Liver (tissue), 9 donors: ENCODE measurements around the gene ZC3H8. TPM values are rescaled to one million over a fixed set of nuclear protein-coding genes. Genes with fewer than 3 reads are reported as not detected.

Experiments used
- DNase-seq: peaks from one replicate; pipeline ENCODE4 v3.0.0-alpha.2; 2017; ENCODE audit warnings: low spot score
- H3K27ac ChIP-seq, 2 donors: one replicate each; pipeline ENCODE4 v1.7.0; 2013; ENCODE audit warnings: inconsistent platforms in 2 of 2, low read length in 2 of 2, control low read depth in 1 of 2, low read depth in 1 of 2, mild to moderate bottlenecking in 1 of 2
- H3K27me3 ChIP-seq, 4 donors: one replicate each; pipeline versions ENCODE4 v1.6.1 to v1.7.0; 2013; ENCODE audit warnings: low read length in 3 of 4, inconsistent platforms in 1 of 4, mild to moderate bottlenecking in 1 of 4, moderate library complexity in 1 of 4; ENCODE audit not compliant: control insufficient read depth in 4 of 4, insufficient read depth in 4 of 4
- H3K36me3 ChIP-seq, 4 donors: one replicate each; pipeline versions ENCODE4 v1.6.1 to v1.7.0; 2013; ENCODE audit warnings: low read length in 3 of 4, mild to moderate bottlenecking in 3 of 4, low read depth in 1 of 4, moderate library complexity in 1 of 4; ENCODE audit not compliant: control insufficient read depth in 4 of 4, insufficient read depth in 3 of 4
- H3K4me1 ChIP-seq, 4 donors: one replicate each; pipeline versions ENCODE4 v1.6.1 to v1.7.0; 2013; ENCODE audit warnings: low read length in 3 of 4, mild to moderate bottlenecking in 3 of 4, moderate library complexity in 1 of 4; ENCODE audit not compliant: control insufficient read depth in 4 of 4, insufficient read depth in 4 of 4
- H3K4me3 ChIP-seq, 3 donors: one replicate each; pipeline versions ENCODE4 v1.6.1 to v1.7.0; 2013; ENCODE audit warnings: low read length in 3 of 3, control low read depth in 1 of 3, low read depth in 1 of 3, mild to moderate bottlenecking in 1 of 3
- H3K9ac ChIP-seq, 2 donors: one replicate each; pipeline ENCODE4 v1.7.0; 2013; ENCODE audit warnings: low read length in 2 of 2, mild to moderate bottlenecking in 2 of 2, moderate library complexity in 2 of 2, control low read depth in 1 of 2, low read depth in 1 of 2
- H3K9me3 ChIP-seq, 4 donors: one replicate each; pipeline versions ENCODE4 v1.6.1 to v1.7.0; 2013; ENCODE audit warnings: low read length in 3 of 4; ENCODE audit not compliant: control insufficient read depth in 4 of 4
- EGR1 ChIP-seq, 2 donors: IDR thresholded peaks; 2 replicates each; pipeline ENCODE4 v1.6.1; 2016 to 2018; ENCODE audit warnings: antibody characterized with exemption in 2 of 2, low read depth in 2 of 2
- FOXA1 ChIP-seq: IDR thresholded peaks from 2 replicates; pipeline ENCODE4 v1.6.1; 2016; ENCODE audit warnings: antibody characterized with exemption
- FOXA2 ChIP-seq: IDR thresholded peaks from 2 replicates; pipeline ENCODE4 v1.6.1; 2016; ENCODE audit warnings: antibody characterized with exemption
- GABPA ChIP-seq, 2 donors: IDR thresholded peaks in 1 of 2; conservative IDR thresholded peaks in 1 of 2; 2 replicates each; pipeline ENCODE4 v1.6.1; 2016; ENCODE audit warnings: antibody characterized with exemption in 2 of 2, mild to moderate bottlenecking in 1 of 2, moderate library complexity in 1 of 2
- HNF4A ChIP-seq, 2 donors: conservative IDR thresholded peaks; 2 replicates each; pipeline ENCODE4 v1.6.1; 2016; ENCODE audit warnings: antibody characterized with exemption in 2 of 2, mild to moderate bottlenecking in 2 of 2
- HNF4G ChIP-seq: IDR thresholded peaks from 2 replicates; pipeline ENCODE4 v1.6.1; 2016; ENCODE audit warnings: antibody characterized with exemption
- JUND ChIP-seq, 2 donors: IDR thresholded peaks; 2 replicates each; pipeline ENCODE4 v1.6.1; 2016; ENCODE audit warnings: antibody characterized with exemption in 2 of 2
- MAX ChIP-seq: IDR thresholded peaks from 2 replicates; pipeline ENCODE4 v1.6.1; 2016; ENCODE audit warnings: antibody characterized with exemption
- NR2F2 ChIP-seq: IDR thresholded peaks from 2 replicates; pipeline ENCODE4 v1.6.1; 2016; ENCODE audit warnings: antibody characterized with exemption
- RXRA ChIP-seq, 2 donors: IDR thresholded peaks; 2 replicates each; pipeline ENCODE4 v1.6.1; 2017 to 2018; ENCODE audit warnings: antibody characterized with exemption in 2 of 2, mild to moderate bottlenecking in 1 of 2
- SP1 ChIP-seq: IDR thresholded peaks from 2 replicates; pipeline ENCODE4 v1.6.1; 2018; ENCODE audit warnings: antibody characterized with exemption, mild to moderate bottlenecking
- TAF1 ChIP-seq: conservative IDR thresholded peaks from 2 replicates; pipeline ENCODE4 v1.6.1; 2016; ENCODE audit warnings: antibody characterized with exemption, mild to moderate bottlenecking
- WGBS: extraction: QIAGEN DNeasy Blood & Tissue Kit; methylation state at CpG from one replicate; pipeline ENCODE4 v1.1.7; 2013; 5-methylcytosine and 5-hydroxymethylcytosine counted together
- polyA plus RNA-seq, 2 donors: library from polyadenylated mRNA; stranded (reverse) in 1 of 2; unstranded in 1 of 2; fragments of 200-250 nt in 1 of 2; fragments of >200 nt in 1 of 2; fragmentation: Nextera tagmentation in 1 of 2; extraction: Ambion mirVana in 1 of 2; gene quantifications; one replicate each; pipeline versions ENCODE4 v1.2.1 to v1.2.3, GENCODE V29; 2013 to 2015
- total RNA-seq, 2 donors: library from RNA; depleted of rRNA; stranded (reverse); fragments of >200 nt; gene quantifications; one replicate each; pipeline ENCODE4 v1.2.3, GENCODE V29; 2014
- TF ChIP-seq, protein P1 (sequence below): fragments of 150-350 bp; IDR thresholded peaks from 2 replicates; pipeline ENCODE4 v1.5.1; 2017; ENCODE audit warnings: improper control_type of control experiment, low read depth, low read length; ENCODE audit not compliant: missing input control
- TF ChIP-seq, protein P2 (sequence below): IDR thresholded peaks from 2 replicates; pipeline ENCODE4 v1.6.1; 2016; ENCODE audit warnings: antibody characterized with exemption
- TF ChIP-seq, protein P3 (sequence below): IDR thresholded peaks from 2 replicates; pipeline ENCODE4 v1.6.1; 2016; ENCODE audit warnings: antibody characterized with exemption, mild to moderate bottlenecking
- donor health status: healthy.
- donor health status: healthy.
- donor health status: healthy.
- donor health status: healthy.
- donor health status: healthy.

The ZC3H8 gene
- total and polyA plus RNA-seq, 4 donors, result 2.4 to 8.9 (median 6.5) TPM

DNA sequence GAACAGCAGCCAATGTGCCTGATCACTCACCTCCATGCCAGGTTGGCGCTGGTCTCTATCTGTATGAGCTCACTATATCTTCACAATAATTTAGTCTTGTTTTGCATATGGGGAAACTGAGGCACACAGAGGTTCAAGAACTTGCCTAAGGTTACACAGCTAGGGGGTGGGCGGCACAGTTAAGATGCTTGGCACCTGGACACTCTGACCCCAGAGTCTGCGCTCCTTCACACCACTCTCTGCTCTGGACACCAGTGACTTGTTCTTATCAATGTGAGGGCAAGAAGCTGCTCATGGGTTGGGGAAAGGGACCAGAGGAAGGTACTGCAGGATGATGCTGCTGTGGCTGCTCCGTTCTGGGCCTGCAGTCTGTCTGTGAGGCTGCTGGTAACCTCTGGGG is 89.5 kb downstream of the ZC3H8 start:
- H3K27ac ChIP-seq, result no peak overlapping the region
- no peak overlapping the region for H3K4me3 ChIP-seq
- H3K27me3 ChIP-seq, result no peaks in the 10 kb centered on the region
- H3K9me3 ChIP-seq, result no peaks in the 10 kb centered on the region
- no peak for DNase-seq
- no peaks in the 10 kb centered on the region for H3K36me3 ChIP-seq
- 94% methylated on average over 4 of the region's 4 CpGs for WGBS
- peaks cover 0 to 4% (median 2%) of the 10 kb centered on the region in 4 donors for H3K4me1 ChIP-seq
- TF ChIP-seq JUND (IDR thresholded peaks at IDR 0.05), result no peak
- TF ChIP-seq HNF4G, result no peak
- no peak for TF ChIP-seq TAF1
- no peak overlapping the region for H3K9ac ChIP-seq

DNA sequence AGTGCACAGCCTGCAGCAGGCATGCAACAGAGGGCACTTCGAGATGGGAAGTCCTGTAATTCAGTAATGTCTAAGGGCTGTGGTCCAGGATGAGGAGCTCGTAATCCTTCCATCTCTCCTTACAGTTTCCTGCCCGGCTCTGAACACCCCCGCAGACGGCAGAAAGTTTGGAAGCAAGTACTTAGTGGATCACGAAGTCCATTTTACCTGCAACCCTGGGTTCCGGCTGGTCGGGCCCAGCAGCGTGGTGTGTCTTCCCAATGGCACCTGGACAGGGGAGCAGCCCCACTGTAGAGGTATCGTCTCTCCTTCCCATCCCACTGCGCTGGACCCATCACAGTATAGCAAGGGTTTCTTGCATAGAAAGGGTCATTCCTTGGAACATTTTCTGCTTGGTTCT is 90.0 kb downstream of the ZC3H8 start:
- TF ChIP-seq HNF4A (conservative IDR thresholded peaks at IDR 0.05) (no peak), RXRA (IDR thresholded peaks at IDR 0.05) (no peak), FOXA2 (no peak), NR2F2 (no peak), SP1 (no peak), JUND (IDR thresholded peaks at IDR 0.05) (no peak), MAX (no peak), GABPA (IDR thresholded peaks at IDR 0.05 in 1 of 2, conservative IDR thresholded peaks at IDR 0.05 in 1 of 2) (no peak), HNF4G (no peak), TAF1 (no peak), FOXA1 (no peak), EGR1 (IDR thresholded peaks at IDR 0.05; ENCODE audit: low read depth in 2 of 2) (no peak)
- TF ChIP-seq, protein P1, sequence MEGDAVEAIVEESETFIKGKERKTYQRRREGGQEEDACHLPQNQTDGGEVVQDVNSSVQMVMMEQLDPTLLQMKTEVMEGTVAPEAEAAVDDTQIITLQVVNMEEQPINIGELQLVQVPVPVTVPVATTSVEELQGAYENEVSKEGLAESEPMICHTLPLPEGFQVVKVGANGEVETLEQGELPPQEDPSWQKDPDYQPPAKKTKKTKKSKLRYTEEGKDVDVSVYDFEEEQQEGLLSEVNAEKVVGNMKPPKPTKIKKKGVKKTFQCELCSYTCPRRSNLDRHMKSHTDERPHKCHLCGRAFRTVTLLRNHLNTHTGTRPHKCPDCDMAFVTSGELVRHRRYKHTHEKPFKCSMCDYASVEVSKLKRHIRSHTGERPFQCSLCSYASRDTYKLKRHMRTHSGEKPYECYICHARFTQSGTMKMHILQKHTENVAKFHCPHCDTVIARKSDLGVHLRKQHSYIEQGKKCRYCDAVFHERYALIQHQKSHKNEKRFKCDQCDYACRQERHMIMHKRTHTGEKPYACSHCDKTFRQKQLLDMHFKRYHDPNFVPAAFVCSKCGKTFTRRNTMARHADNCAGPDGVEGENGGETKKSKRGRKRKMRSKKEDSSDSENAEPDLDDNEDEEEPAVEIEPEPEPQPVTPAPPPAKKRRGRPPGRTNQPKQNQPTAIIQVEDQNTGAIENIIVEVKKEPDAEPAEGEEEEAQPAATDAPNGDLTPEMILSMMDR, result no peak
- TF ChIP-seq, protein P2, sequence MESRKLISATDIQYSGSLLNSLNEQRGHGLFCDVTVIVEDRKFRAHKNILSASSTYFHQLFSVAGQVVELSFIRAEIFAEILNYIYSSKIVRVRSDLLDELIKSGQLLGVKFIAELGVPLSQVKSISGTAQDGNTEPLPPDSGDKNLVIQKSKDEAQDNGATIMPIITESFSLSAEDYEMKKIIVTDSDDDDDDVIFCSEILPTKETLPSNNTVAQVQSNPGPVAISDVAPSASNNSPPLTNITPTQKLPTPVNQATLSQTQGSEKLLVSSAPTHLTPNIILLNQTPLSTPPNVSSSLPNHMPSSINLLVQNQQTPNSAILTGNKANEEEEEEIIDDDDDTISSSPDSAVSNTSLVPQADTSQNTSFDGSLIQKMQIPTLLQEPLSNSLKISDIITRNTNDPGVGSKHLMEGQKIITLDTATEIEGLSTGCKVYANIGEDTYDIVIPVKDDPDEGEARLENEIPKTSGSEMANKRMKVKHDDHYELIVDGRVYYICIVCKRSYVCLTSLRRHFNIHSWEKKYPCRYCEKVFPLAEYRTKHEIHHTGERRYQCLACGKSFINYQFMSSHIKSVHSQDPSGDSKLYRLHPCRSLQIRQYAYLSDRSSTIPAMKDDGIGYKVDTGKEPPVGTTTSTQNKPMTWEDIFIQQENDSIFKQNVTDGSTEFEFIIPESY, result no peak
- TF ChIP-seq, protein P3, sequence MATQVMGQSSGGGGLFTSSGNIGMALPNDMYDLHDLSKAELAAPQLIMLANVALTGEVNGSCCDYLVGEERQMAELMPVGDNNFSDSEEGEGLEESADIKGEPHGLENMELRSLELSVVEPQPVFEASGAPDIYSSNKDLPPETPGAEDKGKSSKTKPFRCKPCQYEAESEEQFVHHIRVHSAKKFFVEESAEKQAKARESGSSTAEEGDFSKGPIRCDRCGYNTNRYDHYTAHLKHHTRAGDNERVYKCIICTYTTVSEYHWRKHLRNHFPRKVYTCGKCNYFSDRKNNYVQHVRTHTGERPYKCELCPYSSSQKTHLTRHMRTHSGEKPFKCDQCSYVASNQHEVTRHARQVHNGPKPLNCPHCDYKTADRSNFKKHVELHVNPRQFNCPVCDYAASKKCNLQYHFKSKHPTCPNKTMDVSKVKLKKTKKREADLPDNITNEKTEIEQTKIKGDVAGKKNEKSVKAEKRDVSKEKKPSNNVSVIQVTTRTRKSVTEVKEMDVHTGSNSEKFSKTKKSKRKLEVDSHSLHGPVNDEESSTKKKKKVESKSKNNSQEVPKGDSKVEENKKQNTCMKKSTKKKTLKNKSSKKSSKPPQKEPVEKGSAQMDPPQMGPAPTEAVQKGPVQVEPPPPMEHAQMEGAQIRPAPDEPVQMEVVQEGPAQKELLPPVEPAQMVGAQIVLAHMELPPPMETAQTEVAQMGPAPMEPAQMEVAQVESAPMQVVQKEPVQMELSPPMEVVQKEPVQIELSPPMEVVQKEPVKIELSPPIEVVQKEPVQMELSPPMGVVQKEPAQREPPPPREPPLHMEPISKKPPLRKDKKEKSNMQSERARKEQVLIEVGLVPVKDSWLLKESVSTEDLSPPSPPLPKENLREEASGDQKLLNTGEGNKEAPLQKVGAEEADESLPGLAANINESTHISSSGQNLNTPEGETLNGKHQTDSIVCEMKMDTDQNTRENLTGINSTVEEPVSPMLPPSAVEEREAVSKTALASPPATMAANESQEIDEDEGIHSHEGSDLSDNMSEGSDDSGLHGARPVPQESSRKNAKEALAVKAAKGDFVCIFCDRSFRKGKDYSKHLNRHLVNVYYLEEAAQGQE, result no peak
- Histone ChIP-seq H3K9me3 (no peaks in the 10 kb centered on the region), H3K4me1 (peaks cover 0 to 4% (median 2%) of the 10 kb centered on the region in 4 donors), H3K27me3 (no peaks in the 10 kb centered on the region), H3K4me3 (no peak overlapping the region), H3K27ac (no peak overlapping the region), H3K36me3 (no peaks in the 10 kb centered on the region), H3K9ac (no peak overlapping the region)
- 96% methylated on average over 11 of the region's 11 CpGs for WGBS
- DNase-seq, result no peak
